ENCODE results near the gene PNPLA7. TPM values are rescaled to one million over a fixed set of nuclear protein-coding genes. Genes with fewer than 3 reads are reported as not detected.

PNPLA7 gene
- total and polyA plus RNA-seq, 9 donors: 2.2 to 29.3 (median 13.0) TPM

DNA sequence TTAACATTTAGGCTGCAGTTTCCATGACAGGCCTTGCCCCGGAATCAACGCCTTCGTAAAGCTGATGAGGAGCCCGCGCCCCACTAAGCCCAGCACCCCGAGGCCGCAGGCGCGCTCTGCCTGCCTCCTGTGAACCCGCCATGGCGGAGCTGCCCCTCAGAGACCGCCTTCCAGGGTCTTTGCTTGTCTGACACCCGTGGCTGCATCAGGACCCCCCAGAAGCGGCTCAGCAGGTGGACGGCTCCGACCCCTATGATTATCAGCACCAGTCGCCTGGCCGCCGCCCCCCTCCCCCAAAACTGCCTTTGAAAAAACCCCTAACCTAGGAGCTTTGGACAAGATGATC, 29.0 kb upstream of the PNPLA7 start:
- no peak for TF ChIP-seq EP300 (IDR thresholded peaks at IDR 0.05)
- no peaks in the 10 kb centered on the region for H3K36me3 ChIP-seq
- intact Hi-C loops (cut with DNase I): no loop called here
- peak in 2 of 5 donors; percentile 52 to 53 for DNase-seq
- 23 to 26% (median 23%) methylated on average over 16 to 19 of the region's 19 CpGs for WGBS, 3 donors
- H3K27ac ChIP-seq: peak overlapping the region in 1 of 2 donors; percentile 5
- no peaks in the 10 kb centered on the region for H3K9me3 ChIP-seq
- no peaks in the 10 kb centered on the region for H3K27me3 ChIP-seq
- H3K4me1 ChIP-seq (ENCODE audit: insufficient read depth): peaks cover 4% of the 10 kb centered on the region
- peak overlapping the region; percentile 57 for H3K4me3 ChIP-seq

DNA sequence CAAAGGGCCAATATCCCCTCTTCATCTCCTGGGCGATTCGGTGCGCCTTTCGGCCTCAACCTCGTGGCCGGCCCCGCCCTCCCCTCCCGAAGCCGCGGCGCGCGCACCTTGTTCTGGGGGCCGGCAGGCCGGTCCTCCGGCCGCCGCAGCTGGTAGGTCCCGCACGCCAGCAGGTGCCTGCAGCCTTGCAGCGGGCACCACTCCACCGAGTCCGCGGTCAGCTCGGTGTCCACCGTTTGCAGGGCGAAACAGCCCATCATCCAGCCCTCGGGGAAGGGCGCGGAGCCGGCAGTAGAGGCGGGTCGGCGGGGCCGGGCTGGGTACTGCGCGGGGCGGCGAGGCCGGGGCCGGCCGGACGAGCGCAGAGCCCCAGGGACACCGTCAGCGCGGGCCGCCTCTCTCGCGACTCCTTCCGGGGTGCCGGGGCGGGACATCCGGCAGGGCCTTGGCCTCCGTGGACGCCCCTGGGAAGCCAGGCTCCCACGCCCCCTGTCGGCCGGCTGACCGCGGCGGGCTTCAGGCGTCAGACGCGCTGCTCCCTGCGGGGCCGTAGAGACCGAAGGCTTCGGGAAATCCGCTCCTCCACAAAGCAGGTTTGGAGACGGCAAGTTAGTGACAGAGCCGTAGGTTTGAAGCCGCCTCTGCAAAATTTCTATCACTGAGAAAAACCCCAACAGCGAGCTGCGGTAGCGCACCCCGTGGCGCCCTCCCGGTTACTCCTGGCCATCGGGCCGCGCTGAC, 28.5 kb upstream of the PNPLA7 start, which contains the start of gene DPH7:
DPH7 (minus strand) TSS at position 408 of the 741 bp plus-strand sequence; CDS start at position 260, 148 bp downstream.
- 0 to 4% (median 1%) methylated on average over 39 to 82 of the region's 82 CpGs for WGBS, 3 donors
- peak; percentile 59 for TF ChIP-seq POLR2A (IDR thresholded peaks at IDR 0.05)
- TF ChIP-seq, protein P1, sequence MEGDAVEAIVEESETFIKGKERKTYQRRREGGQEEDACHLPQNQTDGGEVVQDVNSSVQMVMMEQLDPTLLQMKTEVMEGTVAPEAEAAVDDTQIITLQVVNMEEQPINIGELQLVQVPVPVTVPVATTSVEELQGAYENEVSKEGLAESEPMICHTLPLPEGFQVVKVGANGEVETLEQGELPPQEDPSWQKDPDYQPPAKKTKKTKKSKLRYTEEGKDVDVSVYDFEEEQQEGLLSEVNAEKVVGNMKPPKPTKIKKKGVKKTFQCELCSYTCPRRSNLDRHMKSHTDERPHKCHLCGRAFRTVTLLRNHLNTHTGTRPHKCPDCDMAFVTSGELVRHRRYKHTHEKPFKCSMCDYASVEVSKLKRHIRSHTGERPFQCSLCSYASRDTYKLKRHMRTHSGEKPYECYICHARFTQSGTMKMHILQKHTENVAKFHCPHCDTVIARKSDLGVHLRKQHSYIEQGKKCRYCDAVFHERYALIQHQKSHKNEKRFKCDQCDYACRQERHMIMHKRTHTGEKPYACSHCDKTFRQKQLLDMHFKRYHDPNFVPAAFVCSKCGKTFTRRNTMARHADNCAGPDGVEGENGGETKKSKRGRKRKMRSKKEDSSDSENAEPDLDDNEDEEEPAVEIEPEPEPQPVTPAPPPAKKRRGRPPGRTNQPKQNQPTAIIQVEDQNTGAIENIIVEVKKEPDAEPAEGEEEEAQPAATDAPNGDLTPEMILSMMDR (IDR thresholded peaks at IDR 0.05): peak; percentile 94 to 99 (median 96)
- TF ChIP-seq EP300 (IDR thresholded peaks at IDR 0.05): no peak
- no peaks in the 10 kb centered on the region for H3K9me3 ChIP-seq
- no peaks in the 10 kb centered on the region for H3K36me3 ChIP-seq
- H3K4me3 ChIP-seq: peak within 1 kb of the TSS; percentile 57
- intact Hi-C loops (cut with DNase I): no loop called here
- H3K27me3 ChIP-seq: no peaks in the 10 kb centered on the region
- H3K27ac ChIP-seq: peak within 1 kb of the TSS in 1 of 2 donors; percentile 34
- peak; percentile 93 to 97 (median 96) for DNase-seq
- H3K4me1 ChIP-seq (ENCODE audit: insufficient read depth): peaks cover 4% of the 10 kb centered on the region

DNA sequence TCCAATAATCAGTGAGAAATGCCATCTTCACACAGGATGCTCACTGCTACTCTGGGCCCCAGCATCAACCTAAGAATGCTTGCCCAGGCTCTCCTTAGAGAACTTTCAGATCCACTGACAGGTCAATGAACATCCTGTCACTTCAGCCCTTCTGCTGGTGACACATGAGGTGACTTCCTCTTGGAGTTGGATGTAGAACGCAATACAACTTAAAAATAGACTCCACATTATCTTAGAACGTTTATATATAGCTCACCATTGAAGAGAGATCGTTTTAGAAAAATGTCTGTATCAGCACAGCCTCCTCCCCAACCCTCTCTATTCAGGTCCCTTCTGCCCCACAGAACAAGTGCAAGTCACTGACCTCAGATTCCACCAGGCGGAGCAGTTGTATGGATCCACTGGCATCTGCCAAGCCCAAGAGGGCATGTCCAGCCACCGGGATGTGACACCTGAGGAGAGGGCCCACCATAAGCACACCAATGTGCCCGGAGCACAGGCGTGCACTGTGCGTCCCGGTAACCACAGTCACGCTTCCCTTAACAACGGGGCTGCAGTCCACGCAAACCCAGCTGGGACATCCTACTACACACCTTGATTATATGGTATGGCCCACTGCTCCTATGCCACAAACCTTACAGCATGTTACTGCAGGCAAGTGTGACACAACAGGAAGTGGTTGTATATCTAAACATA, 25.7 kb upstream of the PNPLA7 start:
- TF ChIP-seq, protein P1 (IDR thresholded peaks at IDR 0.05): no peak
- no peak for TF ChIP-seq POLR2A (IDR thresholded peaks at IDR 0.05)
- TF ChIP-seq EP300 (IDR thresholded peaks at IDR 0.05): no peak
- Histone ChIP-seq H3K4me1 (ENCODE audit: insufficient read depth) (peaks cover 4% of the 10 kb centered on the region), H3K27ac (no peak overlapping the region), H3K36me3 (no peaks in the 10 kb centered on the region), H3K9me3 (no peaks in the 10 kb centered on the region), H3K27me3 (no peaks in the 10 kb centered on the region), H3K4me3 (no peak overlapping the region)
- intact Hi-C loops (cut with DNase I): no loop called here
- no peak for DNase-seq
- WGBS, 3 donors: 79 to 84% (median 82%) methylated on average over 12 of the region's 12 CpGs

DNA sequence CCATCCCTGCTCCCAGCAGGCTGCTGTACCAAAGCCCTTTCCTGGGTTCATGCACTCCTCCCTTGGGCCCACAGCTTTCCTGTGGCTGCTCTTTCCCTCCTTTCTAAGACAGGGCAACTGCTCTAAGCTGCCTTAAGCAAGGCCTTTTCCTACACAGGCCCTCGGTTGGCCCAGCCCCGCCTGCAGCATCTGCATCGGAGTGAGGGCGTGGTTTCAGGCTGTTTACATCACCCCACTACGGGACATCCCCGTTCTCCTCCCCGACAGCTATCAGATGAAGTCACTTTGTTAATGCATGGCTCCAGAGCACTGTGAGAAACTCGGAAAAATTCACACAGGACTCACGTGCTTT, 25.1 kb upstream of the PNPLA7 start:
- no peaks in the 10 kb centered on the region for H3K9me3 ChIP-seq
- no peaks in the 10 kb centered on the region for H3K36me3 ChIP-seq
- no peak overlapping the region for H3K27ac ChIP-seq
- no peak for DNase-seq
- peaks cover 4% of the 10 kb centered on the region for H3K4me1 ChIP-seq (ENCODE audit: insufficient read depth)
- TF ChIP-seq, protein P1 (IDR thresholded peaks at IDR 0.05): no peak
- TF ChIP-seq POLR2A (IDR thresholded peaks at IDR 0.05): no peak
- no peak for TF ChIP-seq EP300 (IDR thresholded peaks at IDR 0.05)
- intact Hi-C loops (cut with DNase I): no loop called here
- no peak overlapping the region for H3K4me3 ChIP-seq
- H3K27me3 ChIP-seq: no peaks in the 10 kb centered on the region
- 64 to 77% (median 74%) methylated on average over 9 of the region's 9 CpGs for WGBS, 3 donors

DNA sequence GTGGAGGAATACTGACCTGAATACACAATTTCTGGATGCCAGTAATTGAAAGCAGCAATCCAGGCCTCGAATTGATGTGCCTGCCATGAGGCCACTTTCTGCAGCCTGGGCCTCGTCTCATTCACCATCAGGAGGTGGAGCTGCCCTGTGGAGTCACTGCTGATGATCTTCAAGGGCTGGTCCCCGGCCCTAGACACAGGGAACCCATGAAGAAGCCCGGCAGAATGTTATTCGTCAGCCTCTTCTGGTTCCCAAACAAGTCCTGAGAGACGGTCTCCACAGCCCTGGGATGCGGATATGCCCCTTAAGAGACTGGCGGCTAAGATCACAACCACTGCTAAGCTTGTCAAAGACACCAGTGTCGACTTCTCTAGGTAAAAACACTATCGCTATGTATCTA, 24.0 kb upstream of the PNPLA7 start:
- Histone ChIP-seq H3K4me3 (no peak overlapping the region), H3K27me3 (no peaks in the 10 kb centered on the region), H3K27ac (no peak overlapping the region), H3K36me3 (no peaks in the 10 kb centered on the region), H3K9me3 (no peaks in the 10 kb centered on the region), H3K4me1 (ENCODE audit: insufficient read depth) (peaks cover 4% of the 10 kb centered on the region)
- TF ChIP-seq EP300 (IDR thresholded peaks at IDR 0.05): no peak
- TF ChIP-seq POLR2A (IDR thresholded peaks at IDR 0.05): no peak
- TF ChIP-seq, protein P1 (IDR thresholded peaks at IDR 0.05): no peak
- 88 to 95% (median 90%) methylated on average over 10 of the region's 10 CpGs for WGBS, 3 donors
- intact Hi-C loops (cut with DNase I): no loop called here
- DNase-seq: no peak
